Skeletal muscle tissue (tissue), 4 donors: ENCODE results near the gene IRX3. TPM values are rescaled to one million over a fixed set of nuclear protein-coding genes. Genes with fewer than 3 reads are reported as not detected.
"Not testable (repeated sequence)": the region's sequence is repeated elsewhere in the genome, so short reads cannot be mapped to it uniquely, and the experiment has no call there.

Experiments
- H3K27ac ChIP-seq: one replicate; pipeline ENCODE4 v1.7.0; 2013; ENCODE audit warnings: mild to moderate bottlenecking, low read depth, low read length, inconsistent platforms
- H3K27me3 ChIP-seq, 3 donors: one replicate each; pipeline ENCODE4 v1.7.0; 2013; ENCODE audit warnings: low read length in 3 of 3; ENCODE audit not compliant: control insufficient read depth in 3 of 3, insufficient read depth in 3 of 3
- H3K36me3 ChIP-seq, 3 donors: one replicate each; pipeline ENCODE4 v1.7.0; 2013; ENCODE audit warnings: low read length in 3 of 3; ENCODE audit not compliant: control insufficient read depth in 3 of 3, insufficient read depth in 3 of 3
- H3K4me1 ChIP-seq, 3 donors: one replicate each; pipeline ENCODE4 v1.7.0; 2013; ENCODE audit warnings: low read length in 3 of 3, mild to moderate bottlenecking in 3 of 3; ENCODE audit not compliant: control insufficient read depth in 3 of 3, insufficient read depth in 3 of 3
- H3K4me3 ChIP-seq, 3 donors: one replicate each; pipeline ENCODE4 v1.7.0; 2013; ENCODE audit warnings: low read length in 3 of 3
- H3K9ac ChIP-seq, 3 donors: one replicate each; pipeline ENCODE4 v1.7.0; 2013; ENCODE audit warnings: low read length in 3 of 3, mild to moderate bottlenecking in 3 of 3, moderate library complexity in 2 of 3, low read depth in 1 of 3
- H3K9me3 ChIP-seq, 3 donors: one replicate each; pipeline ENCODE4 v1.7.0; 2013; ENCODE audit warnings: low read length in 3 of 3; ENCODE audit not compliant: control insufficient read depth in 3 of 3
- total RNA-seq: library from RNA; depleted of rRNA; stranded (reverse); fragments of >200 nt; gene quantifications from one replicate; pipeline ENCODE4 v1.2.3, GENCODE V29; 2014
- donor health status: Osteomylitis.

The IRX3 gene
- total RNA-seq, 1 donor from 2014 or later = 7.8 TPM

DNA sequence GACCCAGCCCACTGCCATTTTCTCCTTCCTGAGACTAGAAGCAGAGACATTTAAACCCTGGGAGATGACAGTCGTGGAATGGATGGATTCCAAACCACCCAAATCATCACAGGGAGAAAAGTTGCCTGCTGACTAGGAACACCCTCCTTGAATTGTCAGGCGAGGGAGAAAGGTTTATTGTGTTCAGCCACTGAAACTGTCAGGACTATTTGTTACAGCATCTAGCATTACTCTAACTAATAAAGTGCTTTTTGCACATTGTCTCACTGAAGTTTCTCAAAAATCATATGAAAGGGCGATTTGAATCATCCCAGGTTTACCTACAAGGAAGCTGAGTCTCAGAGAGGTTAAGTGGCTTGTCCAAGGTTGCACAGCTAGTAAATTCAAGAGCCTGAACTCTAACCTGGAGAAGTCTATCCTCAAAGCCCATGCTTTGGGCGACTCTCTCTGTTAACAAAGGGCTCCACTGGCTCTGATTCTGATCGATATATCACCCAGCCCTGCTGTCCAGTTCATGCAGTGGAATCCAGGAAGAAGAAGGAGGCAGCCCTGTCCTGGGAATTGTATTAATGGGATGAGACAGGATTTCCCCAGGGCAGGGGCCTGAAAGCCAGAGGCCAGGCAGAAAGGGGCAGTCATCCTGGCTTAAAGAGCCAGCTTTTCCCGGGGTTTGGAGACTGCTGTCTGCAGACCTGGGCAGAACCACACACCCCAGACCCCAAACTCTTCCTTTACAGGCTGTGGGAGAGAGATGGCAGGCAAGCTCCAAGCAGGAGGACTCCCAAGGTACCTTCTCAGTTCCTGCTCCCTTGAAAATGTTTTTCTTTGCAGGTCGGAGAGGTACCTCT is 37.5 kb downstream of the IRX3 start:
- Histone ChIP-seq H3K4me1 (peaks cover 0 to 10% (median 0%) of the 10 kb centered on the region in 3 donors), H3K27me3 (peaks cover 0 to 3% (median 0%) of the 10 kb centered on the region in 3 donors), H3K9me3 (no peaks in the 10 kb centered on the region), H3K27ac (no peak overlapping the region), H3K4me3 (no peak overlapping the region), H3K36me3 (no peaks in the 10 kb centered on the region), H3K9ac (no peak overlapping the region)

DNA sequence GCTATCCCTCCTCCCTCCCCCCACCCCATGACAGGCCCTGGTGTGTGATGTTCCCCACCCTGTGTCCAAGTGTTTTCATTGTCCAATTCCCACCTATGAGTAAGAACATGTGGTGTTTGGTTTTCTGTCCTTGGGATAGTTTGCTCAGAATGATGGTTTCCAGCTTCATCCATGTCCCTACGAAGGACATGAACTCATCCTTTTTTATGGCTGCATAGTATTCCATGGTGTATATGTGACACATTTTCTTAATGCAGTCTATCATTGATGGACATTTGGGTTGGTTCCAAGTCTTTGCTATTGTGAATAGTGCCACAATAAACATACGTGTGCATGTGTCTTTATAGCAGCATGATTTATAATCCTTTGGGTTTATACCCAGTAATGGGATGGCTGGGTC is 38.9 kb downstream of the IRX3 start:
- not testable (repeated sequence) for H3K9me3 ChIP-seq, H3K4me3 ChIP-seq, H3K4me1 ChIP-seq

DNA sequence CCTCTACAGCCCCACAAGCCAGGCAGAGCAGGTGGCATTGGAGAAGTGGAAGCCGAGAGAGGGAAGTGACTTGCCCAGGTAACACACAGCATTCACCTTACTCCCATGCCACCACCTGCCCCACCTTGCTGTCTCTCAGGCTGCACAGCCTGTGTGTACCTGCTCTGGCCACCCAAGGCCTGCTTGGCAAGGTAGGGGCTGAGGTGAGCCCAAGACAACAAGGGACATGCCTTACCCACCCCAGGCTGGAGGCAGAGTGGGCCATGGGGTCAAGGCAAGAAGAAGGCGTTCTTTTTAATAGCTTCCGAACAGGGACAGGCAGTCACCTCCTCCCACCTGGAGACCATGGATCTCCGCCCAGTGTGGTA is 40.1 kb downstream of the IRX3 start:
- no peaks in the 10 kb centered on the region for H3K9me3 ChIP-seq
- no peak overlapping the region for H3K4me3 ChIP-seq
- no peak overlapping the region for H3K27ac ChIP-seq
- peaks cover 0 to 3% (median 0%) of the 10 kb centered on the region in 3 donors for H3K27me3 ChIP-seq
- no peaks in the 10 kb centered on the region for H3K36me3 ChIP-seq
- no peak overlapping the region for H3K9ac ChIP-seq
- H3K4me1 ChIP-seq = no peaks in the 10 kb centered on the region

More for the DNA sequence above, 38.9 kb downstream of the IRX3 start:
- not testable (repeated sequence) for H3K27ac ChIP-seq, H3K36me3 ChIP-seq, H3K27me3 ChIP-seq, H3K9ac ChIP-seq

DNA sequence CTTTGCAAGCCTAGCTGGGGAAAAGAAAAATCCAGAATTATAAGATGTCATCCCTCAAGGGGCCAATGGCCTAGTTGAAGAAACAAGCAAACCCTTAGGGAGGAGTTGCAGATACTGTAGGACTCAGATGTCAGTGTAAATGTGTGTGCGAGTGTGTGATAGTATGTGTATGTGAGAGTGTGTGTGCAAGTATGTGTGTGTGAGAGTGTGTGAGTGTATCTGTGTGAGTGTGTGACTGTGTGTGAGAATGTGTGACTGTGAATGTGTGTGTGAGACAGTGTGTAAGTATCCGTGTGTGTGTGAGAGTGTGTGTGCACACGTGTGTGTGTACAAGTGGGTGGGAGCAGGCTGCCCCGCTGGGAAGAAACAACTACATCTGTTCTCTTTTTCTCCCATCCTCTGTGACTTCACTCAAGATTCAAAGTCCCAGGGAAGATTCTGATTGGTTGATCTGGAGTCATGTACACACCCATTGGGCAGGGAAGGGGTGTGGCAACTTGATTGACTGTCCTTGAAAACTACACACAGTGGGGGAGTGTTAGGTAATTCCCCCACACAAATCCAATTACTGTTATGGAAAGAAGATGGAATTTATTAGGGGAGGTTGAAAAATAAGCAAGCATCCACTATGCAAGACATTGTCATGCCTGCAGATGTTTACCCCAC is 40.7 kb downstream of the IRX3 start:
- Histone ChIP-seq H3K27me3 (peaks cover 0 to 3% (median 0%) of the 10 kb centered on the region in 3 donors), H3K4me1 (no peaks in the 10 kb centered on the region), H3K4me3 (no peak overlapping the region), H3K9ac (no peak overlapping the region), H3K27ac (no peak overlapping the region), H3K9me3 (no peaks in the 10 kb centered on the region), H3K36me3 (no peaks in the 10 kb centered on the region)

DNA sequence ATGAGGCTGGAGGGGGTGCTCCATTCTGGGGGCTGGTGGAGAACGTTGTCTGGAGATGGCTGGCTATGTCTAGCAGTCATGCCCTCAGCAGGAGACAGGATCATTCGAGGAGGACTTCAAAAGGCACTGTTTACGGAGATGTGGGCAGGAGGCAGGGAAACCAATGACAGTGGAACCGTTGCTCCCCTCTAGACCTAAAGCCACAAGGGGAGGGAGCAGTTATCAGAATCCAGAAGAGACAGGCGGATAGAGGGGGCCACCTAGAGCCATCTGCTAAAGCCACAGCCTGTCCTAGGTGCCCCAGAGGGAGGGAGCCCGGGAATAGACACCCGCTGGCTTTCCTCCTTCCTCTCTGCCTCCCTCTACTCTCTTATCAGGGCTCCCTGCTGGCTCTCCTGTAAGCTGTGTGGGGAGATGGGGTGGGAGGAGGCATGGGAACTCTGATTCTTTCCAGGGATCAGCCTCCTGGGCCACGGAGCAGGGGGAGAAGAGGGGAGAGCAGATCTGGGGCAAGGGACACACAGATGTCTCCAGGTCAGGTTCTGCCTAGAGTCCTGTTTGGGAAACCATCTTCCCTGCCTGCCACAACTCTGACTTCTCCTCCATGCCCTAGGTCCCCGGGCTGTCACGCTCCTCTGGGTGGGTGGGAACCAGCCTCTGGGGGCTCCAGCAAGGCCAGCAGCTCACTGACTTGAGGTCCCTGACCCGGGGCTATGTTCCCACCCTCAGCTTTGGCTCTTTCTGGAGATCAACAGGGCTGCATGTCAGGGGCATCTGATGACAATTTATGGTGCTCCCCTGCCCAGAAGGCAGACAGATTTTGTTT is 42.3 kb downstream of the IRX3 start:
- Histone ChIP-seq H3K4me1 (peaks cover 0 to 5% (median 2%) of the 10 kb centered on the region in 3 donors), H3K9ac (no peak overlapping the region), H3K9me3 (no peaks in the 10 kb centered on the region), H3K27me3 (peaks cover 0 to 3% (median 0%) of the 10 kb centered on the region in 3 donors), H3K27ac (no peak overlapping the region), H3K36me3 (no peaks in the 10 kb centered on the region), H3K4me3 (no peak overlapping the region)

DNA sequence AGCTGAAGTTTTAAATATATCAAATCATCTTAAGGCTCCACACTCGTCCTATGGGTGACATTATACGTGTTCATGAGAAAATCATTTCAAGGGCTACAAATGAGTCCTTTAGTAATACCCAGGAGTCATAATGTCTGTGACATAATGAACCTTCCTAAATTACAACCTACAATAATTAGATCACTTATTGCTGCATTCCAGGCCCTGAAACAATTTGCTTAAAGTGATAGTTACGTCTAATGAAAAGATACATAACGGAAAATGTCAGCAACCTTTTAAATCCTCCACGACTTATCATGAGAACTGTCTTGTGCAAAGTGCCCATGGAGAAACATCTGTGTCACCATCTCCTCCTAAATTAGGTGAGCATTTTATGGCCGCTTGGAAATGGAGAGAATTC is 43.4 kb downstream of the IRX3 start:
- Histone ChIP-seq H3K9ac (no peak overlapping the region), H3K4me1 (peaks cover 0 to 6% (median 2%) of the 10 kb centered on the region in 3 donors), H3K4me3 (no peak overlapping the region), H3K36me3 (no peaks in the 10 kb centered on the region), H3K27me3 (peaks cover 0 to 3% (median 0%) of the 10 kb centered on the region in 3 donors), H3K27ac (no peak overlapping the region), H3K9me3 (no peaks in the 10 kb centered on the region)

DNA sequence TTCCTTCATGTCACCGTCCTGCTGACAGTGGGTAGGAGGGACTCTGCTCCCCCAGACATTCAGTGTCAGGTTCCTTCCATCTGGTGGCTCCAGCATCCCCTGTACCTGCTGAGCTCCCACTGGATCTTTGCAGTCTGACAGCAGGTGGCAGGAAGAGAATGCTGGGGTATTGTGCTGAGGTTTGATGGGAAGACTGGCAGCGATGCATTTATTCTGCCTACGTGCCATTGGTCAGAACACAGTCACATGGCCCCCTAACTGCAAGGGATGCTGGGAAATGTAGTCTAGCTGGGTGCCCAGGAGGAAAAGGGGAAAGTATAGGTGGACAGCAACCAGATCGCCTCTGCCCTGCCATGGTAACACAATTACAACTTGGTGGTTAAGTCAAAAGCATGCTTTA is 44.4 kb downstream of the IRX3 start:
- H3K36me3 ChIP-seq = no peaks in the 10 kb centered on the region
- H3K4me3 ChIP-seq = no peak overlapping the region
- H3K4me1 ChIP-seq = peaks cover 0 to 6% (median 2%) of the 10 kb centered on the region in 3 donors
- no peak overlapping the region for H3K9ac ChIP-seq
- no peak overlapping the region for H3K27ac ChIP-seq
- H3K9me3 ChIP-seq = no peaks in the 10 kb centered on the region
- H3K27me3 ChIP-seq = peaks cover 0 to 3% (median 0%) of the 10 kb centered on the region in 3 donors

DNA sequence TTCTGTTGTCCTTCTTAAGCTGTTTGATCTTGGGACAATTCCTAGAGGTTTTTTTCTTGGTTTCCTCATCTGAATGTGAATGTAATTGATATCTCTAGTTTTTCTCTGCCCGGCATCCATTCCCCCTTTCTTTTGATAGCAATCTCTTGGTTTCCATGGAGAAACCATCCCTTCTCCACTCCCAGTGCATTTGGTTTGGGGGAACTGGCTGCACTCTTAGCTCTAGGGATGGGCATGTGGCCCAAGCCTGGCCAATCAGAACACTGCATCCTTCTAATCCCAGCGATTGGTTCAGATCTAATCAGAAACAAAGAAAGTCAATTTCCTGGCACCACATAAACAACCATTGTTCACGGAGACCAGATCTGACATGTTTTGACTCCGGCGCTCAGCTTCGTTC is 45.1 kb downstream of the IRX3 start:
- H3K9ac ChIP-seq = no peak overlapping the region
- no peaks in the 10 kb centered on the region for H3K36me3 ChIP-seq
- no peak overlapping the region for H3K4me3 ChIP-seq
- peaks cover 0 to 6% (median 2%) of the 10 kb centered on the region in 3 donors for H3K4me1 ChIP-seq
- no peak overlapping the region for H3K27ac ChIP-seq
- H3K9me3 ChIP-seq = no peaks in the 10 kb centered on the region
- peaks cover 0 to 3% (median 0%) of the 10 kb centered on the region in 3 donors for H3K27me3 ChIP-seq

DNA sequence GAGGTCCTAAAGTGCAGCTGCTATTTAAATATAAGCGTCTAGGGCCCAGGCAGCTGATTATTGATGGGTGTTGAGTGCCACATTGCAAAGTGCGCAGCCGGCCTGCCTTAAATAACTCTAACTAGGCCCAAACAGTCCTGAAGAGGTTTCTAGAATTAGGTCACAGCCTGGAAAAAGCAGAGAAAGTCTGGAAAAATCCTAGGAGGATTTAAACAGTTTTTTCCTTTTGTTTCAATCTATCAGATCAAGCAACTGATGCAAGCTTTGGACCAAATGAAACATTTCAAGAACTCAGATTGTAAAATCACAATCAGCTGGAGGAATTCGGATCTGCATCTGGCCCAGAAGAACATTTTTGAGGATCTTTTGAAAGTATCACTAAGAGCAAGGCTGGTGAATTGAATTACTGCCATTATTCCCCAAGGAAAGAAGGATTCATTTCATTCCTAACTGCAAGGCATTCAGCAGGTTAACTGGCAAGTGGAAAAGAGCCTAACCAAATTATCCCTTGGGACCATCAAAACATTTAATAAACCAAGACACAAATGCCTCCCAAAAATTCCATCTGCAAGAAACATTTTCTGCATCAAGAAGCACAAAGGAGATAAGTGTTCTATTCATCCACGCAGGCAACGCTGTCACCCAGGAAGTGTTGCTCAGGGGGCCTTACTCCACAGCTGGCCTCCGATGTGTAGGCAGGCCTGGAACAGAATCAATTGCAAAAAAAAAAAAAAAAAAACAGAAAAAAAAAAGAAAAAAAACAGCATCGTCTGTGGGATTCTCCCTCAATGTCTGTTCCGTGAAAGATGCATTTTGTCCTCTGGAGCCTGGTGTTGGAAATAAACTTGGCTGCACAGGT is 46.1 kb downstream of the IRX3 start:
- Histone ChIP-seq H3K9me3 (no peaks in the 10 kb centered on the region), H3K27me3 (peaks cover 0 to 3% (median 0%) of the 10 kb centered on the region in 3 donors), H3K4me1 (peaks cover 0 to 6% (median 2%) of the 10 kb centered on the region in 3 donors), H3K36me3 (no peaks in the 10 kb centered on the region), H3K4me3 (no peak overlapping the region), H3K9ac (no peak overlapping the region), H3K27ac (no peak overlapping the region)
